SJSA1 (cell line): ENCODE data around the gene KEL. TPM values are rescaled to one million over a fixed set of nuclear protein-coding genes. Genes with fewer than 3 reads are reported as not detected.

ENCODE experiments used
- DNase-seq, 2 experiments: peaks; one replicate each; pipeline ENCODE4 v3.0.0-alpha.2; 2015 to 2020; ENCODE audit warnings: low spot score in 2 of 2, low read depth in 1 of 2
- H3K27ac ChIP-seq: fragments of 250-450 bp; sonication (Bioruptor Pico); 2 replicates; pipeline ENCODE4 v1.5.1; 2020; ENCODE audit warnings: mild to moderate bottlenecking, moderate library complexity
- H3K27me3 ChIP-seq: fragments of 250-450 bp; sonication (Bioruptor Pico); replicated peaks from 2 replicates; pipeline ENCODE4 v1.5.1; 2020; ENCODE audit warnings: mild to moderate bottlenecking, moderate library complexity
- H3K36me3 ChIP-seq: fragments of 250-450 bp; sonication (Bioruptor Pico); 2 replicates; pipeline ENCODE4 v1.5.1; 2020; ENCODE audit warnings: mild to moderate bottlenecking
- H3K4me1 ChIP-seq: fragments of 250-450 bp; sonication (Bioruptor Pico); replicated peaks from 2 replicates; pipeline ENCODE4 v1.6.1; 2021; ENCODE audit warnings: mild to moderate bottlenecking
- H3K4me3 ChIP-seq: fragments of 250-450 bp; sonication (Bioruptor Pico); 2 replicates; pipeline ENCODE4 v1.5.1; 2020; ENCODE audit warnings: mild to moderate bottlenecking
- H3K9me3 ChIP-seq: fragments of 250-450 bp; sonication (Bioruptor Pico); replicated peaks from 2 replicates; pipeline ENCODE4 v1.5.1; 2020; ENCODE audit warnings: mild to moderate bottlenecking
- total RNA-seq: library from RNA; depleted of rRNA; stranded (reverse); fragments of >200 nt; shearing (Covaris generic); gene quantifications from 2 replicates; pipeline ENCODE4 v1.2.3, GENCODE V29; 2014

Gene KEL
- total RNA-seq, 1 experiment from 2014 or later: 5.1 TPM

DNA sequence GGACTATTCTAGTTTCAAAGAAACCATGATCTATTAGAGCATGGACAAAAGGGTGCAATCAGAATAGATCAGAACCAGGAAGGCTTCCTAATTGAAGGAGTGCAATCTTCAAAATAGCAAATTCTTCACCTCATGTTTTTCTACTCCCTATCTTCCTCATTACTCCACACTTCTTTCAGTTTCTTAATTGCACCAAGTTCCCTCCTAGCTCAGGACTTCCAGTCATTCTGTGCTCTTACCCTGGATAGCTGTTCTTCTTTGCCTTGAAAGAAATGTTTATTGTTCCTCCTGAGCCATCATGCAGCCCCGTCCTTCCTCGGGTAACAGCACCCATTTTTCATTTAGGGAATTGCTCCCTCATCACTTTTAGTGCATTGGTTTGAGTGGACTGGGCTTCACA, 51.7 kb downstream of the KEL start:
- no peak overlapping the region for H3K27ac ChIP-seq
- H3K9me3 ChIP-seq: no peaks in the 10 kb centered on the region
- no peaks in the 10 kb centered on the region for H3K36me3 ChIP-seq
- H3K4me1 ChIP-seq: no peaks in the 10 kb centered on the region
- H3K27me3 ChIP-seq: no peaks in the 10 kb centered on the region
- no peak overlapping the region for H3K4me3 ChIP-seq
- DNase-seq: no peak

DNA sequence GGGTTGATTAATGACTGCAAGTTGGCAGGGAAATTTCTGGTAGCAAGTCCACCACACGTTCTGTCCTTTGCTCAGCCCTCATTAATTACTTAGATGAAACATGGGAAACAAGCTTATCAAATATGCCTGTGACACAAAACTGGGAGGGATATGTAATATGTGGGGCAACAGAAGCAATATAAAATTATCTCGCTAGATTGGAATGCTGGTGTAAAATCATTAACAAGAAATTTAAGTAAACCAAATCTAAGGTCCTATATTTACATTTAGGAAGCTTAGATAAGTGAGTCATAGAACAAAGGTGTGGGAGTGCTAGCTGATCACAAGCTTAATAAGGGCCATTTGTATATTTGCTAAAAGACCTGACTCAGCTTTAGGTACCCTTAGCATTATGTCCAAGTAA, 52.1 kb downstream of the KEL start:
- no peaks in the 10 kb centered on the region for H3K9me3 ChIP-seq
- no peaks in the 10 kb centered on the region for H3K36me3 ChIP-seq
- H3K4me1 ChIP-seq: no peaks in the 10 kb centered on the region
- no peak overlapping the region for H3K4me3 ChIP-seq
- H3K27me3 ChIP-seq: no peaks in the 10 kb centered on the region
- no peak for DNase-seq
- no peak overlapping the region for H3K27ac ChIP-seq

DNA sequence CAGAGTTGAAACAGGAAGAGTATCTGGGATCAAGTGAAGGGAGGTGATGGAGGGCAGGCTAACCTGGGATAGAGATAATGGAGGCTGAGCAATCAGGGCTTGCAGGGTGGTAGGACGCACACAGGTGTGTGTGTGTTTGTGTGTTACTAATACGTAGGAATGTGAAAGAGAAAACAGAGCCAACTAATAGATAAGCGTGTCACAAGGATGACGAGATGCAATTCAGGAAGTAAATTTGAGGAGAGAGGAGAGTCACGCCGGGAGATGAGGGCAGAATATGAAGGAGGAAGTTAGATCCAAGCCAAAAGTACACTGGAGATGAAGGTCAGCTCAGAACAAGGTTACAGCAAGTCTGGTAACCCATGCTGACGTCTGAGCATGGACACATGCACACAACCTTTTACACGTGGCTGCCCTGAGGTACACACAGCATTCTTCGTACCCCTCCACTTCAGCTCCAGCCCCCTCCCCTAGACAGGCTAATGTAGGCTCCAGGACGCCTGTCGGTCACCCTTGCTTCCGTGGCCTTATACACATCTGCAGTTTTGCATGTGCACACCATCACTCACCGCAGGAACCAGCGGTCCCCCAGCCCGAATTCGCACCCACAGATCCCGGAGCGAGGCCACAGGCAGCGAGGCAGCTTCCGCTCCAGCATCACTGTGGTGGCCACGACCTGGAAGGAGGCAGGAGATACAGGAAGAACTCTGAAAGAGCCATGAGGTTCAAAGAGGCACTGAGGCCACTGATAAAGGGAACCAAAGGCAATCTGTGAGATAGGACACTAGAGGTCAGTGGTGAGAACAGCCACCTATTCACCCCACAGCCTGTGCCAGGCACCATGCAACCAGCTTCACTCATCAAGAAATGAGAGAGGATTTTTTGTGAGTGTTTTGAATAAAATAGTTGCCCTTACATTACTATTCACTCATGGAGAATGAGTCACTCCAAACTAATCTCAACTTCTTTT, 53.0 kb downstream of the KEL start:
- Histone ChIP-seq H3K9me3 (no peaks in the 10 kb centered on the region), H3K4me1 (no peaks in the 10 kb centered on the region), H3K4me3 (no peak overlapping the region), H3K27ac (no peak overlapping the region), H3K36me3 (no peaks in the 10 kb centered on the region), H3K27me3 (no peaks in the 10 kb centered on the region)
- DNase-seq: peak in 1 of 2 experiments; percentile 11

DNA sequence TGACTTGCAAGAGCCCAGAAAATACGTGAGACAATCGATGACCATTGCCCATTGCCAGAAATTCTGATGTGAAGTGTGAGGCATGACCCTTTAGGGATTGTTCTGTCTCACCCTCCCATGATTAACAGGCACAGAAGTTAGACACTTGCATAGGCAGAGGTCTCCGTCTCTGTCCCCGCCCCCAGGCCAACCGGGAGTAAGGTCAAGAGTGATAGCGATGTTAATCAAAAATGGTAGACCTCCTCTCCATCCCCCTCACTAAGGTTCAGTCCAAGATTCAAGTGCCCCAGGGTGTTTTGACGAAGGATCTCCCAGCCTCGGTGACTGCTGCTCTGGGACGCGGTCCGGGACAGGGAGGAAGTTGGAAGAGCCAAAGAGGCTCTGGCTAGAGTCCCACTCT, 53.9 kb downstream of the KEL start:
- Histone ChIP-seq H3K36me3 (no peaks in the 10 kb centered on the region), H3K4me3 (no peak overlapping the region), H3K27me3 (no peaks in the 10 kb centered on the region), H3K27ac (no peak overlapping the region), H3K9me3 (no peaks in the 10 kb centered on the region), H3K4me1 (no peaks in the 10 kb centered on the region)
- DNase-seq: no peak

DNA sequence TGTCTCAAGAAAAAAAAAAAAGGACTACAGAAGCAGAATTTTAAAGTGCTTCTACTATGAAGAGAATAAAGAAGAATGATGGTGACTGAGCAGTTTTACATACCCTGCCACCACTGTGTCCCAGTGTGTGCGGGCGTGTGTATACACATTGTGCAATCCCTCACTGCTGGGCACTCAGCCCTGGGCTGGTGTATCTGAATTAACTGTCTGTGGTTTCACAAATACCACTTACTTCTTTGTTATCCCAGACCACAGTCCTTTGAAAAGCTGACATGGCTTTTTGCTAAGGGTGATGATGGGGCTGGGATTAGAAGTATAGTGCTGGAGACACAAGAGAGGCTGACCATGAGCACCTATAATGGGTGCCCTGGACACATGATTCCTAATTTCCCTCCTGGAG, 55.5 kb downstream of the KEL start:
- no peaks in the 10 kb centered on the region for H3K27me3 ChIP-seq
- no peaks in the 10 kb centered on the region for H3K9me3 ChIP-seq
- no peaks in the 10 kb centered on the region for H3K36me3 ChIP-seq
- H3K27ac ChIP-seq: no peak overlapping the region
- H3K4me3 ChIP-seq: no peak overlapping the region
- no peaks in the 10 kb centered on the region for H3K4me1 ChIP-seq
- DNase-seq: no peak

DNA sequence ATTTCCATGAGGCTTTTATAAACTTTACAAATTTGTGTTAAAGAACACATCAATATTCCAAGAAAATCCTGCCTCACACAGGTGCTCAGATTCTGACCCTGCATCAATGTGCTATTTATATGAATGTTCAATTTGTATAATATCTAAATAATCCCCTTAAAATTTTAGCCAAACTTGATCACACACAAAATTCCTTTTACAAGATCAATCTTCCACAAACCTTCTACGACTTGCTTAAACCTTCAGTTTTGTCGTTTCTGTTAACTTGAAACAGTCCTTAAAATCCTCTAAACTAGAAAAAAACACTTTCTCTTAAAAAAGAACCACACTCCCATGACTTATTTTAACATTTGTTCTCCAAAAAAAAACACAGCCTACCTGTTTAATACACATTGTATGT, 56.4 kb downstream of the KEL start:
- H3K4me3 ChIP-seq: no peak overlapping the region
- no peak overlapping the region for H3K27ac ChIP-seq
- H3K36me3 ChIP-seq: no peaks in the 10 kb centered on the region
- H3K4me1 ChIP-seq: no peaks in the 10 kb centered on the region
- H3K27me3 ChIP-seq: no peaks in the 10 kb centered on the region
- no peaks in the 10 kb centered on the region for H3K9me3 ChIP-seq
- no peak for DNase-seq

DNA sequence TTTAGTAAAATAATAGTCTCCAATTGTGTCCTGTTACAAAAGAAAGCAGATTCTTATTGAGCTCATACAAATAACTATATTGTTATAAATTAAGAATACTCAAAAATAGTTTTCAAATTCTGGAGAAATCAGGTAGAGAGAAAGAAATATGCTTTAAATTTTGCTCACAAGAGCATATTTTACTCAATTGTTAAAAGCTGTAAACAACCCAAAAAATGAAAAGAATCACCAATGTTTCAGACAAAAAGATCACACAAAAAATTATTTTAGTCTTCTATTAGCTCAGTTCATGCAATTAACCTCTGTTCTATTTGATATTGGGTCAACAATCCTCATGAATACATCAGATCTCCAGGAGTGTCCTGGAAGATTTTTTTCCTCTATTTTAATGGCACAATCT, 58.0 kb downstream of the KEL start:
- H3K4me3 ChIP-seq: no peak overlapping the region

DNA sequence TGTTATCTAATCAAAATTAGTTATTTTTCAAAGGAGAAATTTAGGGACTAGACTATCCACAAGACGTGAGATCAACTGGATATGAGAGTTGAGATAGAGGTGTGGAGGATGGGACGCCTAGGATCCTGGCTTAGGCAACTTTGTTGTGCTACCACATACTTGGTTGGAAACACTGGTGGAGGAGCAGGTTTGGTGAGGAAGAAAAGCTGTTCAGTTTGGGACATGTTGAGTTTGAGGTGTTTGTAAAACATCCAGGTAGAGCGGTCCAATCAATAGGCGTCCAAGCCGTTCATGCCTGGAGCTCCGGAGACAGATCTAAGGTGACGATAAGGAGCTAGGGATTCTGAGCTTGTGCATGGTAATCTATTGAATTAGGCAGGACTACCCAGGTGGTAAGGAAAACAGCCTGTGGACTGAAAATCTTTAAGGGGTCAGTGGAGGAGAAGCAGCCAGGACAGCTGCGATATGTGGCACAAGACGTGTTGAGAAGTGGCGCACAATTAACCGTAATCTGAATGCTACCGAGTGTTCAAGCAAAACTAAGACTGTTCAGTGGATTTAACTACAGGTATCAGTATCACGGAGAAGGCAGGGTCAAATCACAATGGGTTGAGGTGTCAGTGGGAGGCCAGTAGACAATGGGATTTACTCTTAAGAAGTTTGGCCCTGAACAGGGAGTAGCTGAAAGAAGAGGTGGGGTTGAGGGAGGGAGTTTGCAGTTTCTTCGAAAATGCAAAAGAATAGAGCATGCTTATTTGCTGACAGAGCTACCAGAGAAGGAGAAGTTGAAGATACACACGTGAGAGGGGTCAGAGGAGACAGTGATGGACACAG, 60.5 kb downstream of the KEL start:
- no peaks in the 10 kb centered on the region for H3K27me3 ChIP-seq
- DNase-seq: no peak
- no peaks in the 10 kb centered on the region for H3K9me3 ChIP-seq
- H3K36me3 ChIP-seq: no peaks in the 10 kb centered on the region
- no peak overlapping the region for H3K4me3 ChIP-seq
- no peak overlapping the region for H3K27ac ChIP-seq
- H3K4me1 ChIP-seq: no peaks in the 10 kb centered on the region

More for the DNA sequence above, 58.0 kb downstream of the KEL start:
- DNase-seq: no peak
- H3K4me1 ChIP-seq: no peaks in the 10 kb centered on the region
- H3K27me3 ChIP-seq: no peaks in the 10 kb centered on the region
- no peaks in the 10 kb centered on the region for H3K9me3 ChIP-seq
- H3K36me3 ChIP-seq: no peaks in the 10 kb centered on the region
- H3K27ac ChIP-seq: no peak overlapping the region

DNA sequence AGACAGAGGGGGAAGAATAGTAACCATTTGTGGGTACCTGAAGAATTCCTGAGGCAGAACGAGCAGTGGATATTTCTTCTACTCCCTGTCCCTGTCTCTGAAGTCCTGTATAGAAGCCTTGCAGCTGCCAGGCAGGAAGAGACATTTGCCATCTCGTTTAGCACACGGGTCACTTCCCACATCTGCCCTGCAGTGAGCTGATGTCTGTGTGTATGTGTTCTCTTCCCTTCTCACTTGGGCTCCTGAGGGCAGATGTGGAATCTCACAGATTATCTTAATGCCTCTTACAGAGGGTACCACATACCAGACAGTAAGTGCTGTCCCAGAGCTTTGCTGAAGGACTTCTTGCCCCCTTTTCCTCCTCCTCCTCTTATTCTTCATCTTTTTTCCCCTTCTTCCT, 62.5 kb downstream of the KEL start:
- DNase-seq: no peak
- Histone ChIP-seq H3K4me1 (no peaks in the 10 kb centered on the region), H3K9me3 (no peaks in the 10 kb centered on the region), H3K36me3 (no peaks in the 10 kb centered on the region), H3K27ac (no peak overlapping the region), H3K27me3 (peaks cover 8% of the 10 kb centered on the region; the same call in 1 of the 2 replicates), H3K4me3 (no peak overlapping the region)

DNA sequence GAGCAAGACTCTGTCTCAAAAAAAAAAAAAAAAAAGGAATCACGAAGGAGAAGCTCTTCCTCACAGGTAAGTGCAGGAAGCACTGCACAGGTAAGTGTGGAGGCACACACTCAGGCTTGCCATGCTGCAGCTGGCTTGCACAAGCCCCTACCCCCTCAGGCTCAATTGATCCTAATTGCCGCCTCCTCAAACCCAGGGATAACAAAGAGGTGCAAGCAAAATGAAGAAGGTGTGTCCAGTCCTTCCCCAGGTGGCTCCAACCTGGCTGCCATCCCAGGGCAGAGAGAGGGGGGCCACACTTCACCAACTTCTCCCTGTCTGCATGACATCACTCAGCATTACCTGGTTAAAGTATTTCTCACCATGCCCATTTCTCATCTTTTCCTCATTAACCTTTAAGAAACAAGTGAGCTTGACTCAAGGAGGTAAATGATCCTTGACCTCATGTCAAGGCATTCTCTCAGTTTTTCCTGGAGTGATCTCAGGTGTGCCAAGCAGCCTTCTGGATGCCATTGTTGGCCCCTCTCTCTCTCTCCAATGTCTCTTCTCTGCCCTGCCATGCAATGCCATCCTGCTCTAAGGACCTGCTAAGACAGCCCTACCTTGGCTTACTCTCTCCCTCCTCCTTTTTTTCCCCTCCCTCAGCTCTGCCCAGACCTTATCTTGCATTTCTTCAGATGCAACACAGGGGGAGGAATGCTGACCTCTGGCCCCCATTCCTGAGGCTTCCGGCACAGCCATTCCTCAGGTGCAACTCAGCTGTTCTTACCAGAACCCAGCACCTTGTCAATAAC, 63.6 kb downstream of the KEL start:
- no peaks in the 10 kb centered on the region for H3K36me3 ChIP-seq
- H3K4me1 ChIP-seq: no peaks in the 10 kb centered on the region
- no peaks in the 10 kb centered on the region for H3K9me3 ChIP-seq
- H3K4me3 ChIP-seq: no peak overlapping the region
- peaks cover 8% of the 10 kb centered on the region; the same call in 1 of the 2 replicates for H3K27me3 ChIP-seq
- no peak for DNase-seq
- H3K27ac ChIP-seq: no peak overlapping the region

DNA sequence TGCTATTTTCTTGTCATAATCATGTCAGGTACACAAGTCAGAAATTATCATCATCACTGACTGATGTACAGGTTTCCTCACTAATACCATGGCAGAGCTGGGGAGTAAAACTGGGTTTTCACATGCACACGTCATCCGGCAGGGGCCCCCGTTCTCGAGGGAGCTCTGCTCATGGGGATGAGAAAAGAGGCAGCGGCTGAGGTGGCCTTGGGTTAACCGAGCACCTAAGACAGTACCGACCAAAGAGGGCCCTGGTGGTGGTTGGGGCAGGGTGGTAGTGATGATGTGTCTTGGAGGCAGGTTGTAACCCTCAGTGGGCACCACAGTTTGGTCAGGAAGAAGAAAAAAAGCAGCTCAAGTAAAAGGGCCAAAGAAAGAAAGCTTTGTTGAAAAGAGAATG, 64.5 kb downstream of the KEL start:
- Histone ChIP-seq H3K9me3 (no peaks in the 10 kb centered on the region), H3K27me3 (peaks cover 8% of the 10 kb centered on the region; the same call in 1 of the 2 replicates), H3K4me1 (no peaks in the 10 kb centered on the region), H3K27ac (no peak overlapping the region), H3K36me3 (no peaks in the 10 kb centered on the region), H3K4me3 (no peak overlapping the region)
- no peak for DNase-seq

DNA sequence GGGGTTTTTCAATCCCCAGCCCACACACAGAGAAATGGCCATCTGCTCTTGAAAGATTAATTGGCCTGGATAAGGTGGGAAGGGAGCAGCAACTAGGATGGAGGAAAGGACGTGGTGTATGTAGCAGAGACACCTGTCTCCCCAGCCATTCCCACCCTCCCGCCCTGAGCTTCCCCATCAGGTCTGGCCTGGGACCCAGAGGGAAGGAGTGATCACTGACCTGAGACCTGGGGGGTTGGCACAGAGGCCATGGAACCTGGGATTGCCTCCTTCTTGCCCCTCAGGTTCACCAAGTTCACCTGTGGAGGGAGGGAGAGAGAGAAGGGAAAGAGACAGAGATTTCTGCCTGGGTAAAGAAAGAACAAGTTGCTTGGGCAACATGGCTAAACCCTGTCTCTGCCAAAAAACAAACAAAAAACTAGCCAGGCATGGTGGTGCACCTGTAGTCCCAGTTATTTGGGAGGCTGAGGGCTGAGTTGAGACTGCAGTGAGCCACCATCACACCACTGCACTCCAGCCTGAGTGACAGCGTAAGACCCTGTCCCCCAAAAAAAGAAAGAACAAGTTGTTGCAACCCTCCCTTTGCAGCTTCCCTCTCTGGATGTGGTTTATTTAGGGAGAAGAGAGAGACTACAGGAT, 65.3 kb downstream of the KEL start:
- H3K36me3 ChIP-seq: no peaks in the 10 kb centered on the region
- no peaks in the 10 kb centered on the region for H3K9me3 ChIP-seq
- peaks cover 8% of the 10 kb centered on the region; the same call in 1 of the 2 replicates for H3K27me3 ChIP-seq
- H3K4me1 ChIP-seq: no peaks in the 10 kb centered on the region
- no peak overlapping the region for H3K27ac ChIP-seq
- DNase-seq: no peak
- no peak overlapping the region for H3K4me3 ChIP-seq

DNA sequence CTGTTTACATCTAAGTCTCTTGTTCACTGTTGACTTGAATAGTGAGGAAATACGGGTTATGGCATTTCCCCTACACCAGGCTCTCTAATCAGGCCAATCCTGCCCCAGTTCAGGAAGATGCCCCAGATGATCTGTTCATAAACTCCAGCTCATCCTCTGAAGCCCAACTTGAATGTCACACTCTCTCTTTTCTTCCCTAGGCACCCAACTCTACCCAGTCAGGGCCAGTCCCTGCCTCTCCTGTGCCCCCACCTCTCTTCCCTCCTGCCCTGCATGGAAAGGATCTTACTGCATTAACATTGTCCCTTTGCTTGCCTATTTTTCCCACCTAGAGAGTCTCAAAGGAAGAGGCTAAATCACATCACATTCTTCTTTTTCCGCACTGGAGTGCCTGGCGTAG, 66.0 kb downstream of the KEL start:
- H3K27me3 ChIP-seq: peaks cover 8% of the 10 kb centered on the region; the same call in 1 of the 2 replicates
- no peaks in the 10 kb centered on the region for H3K4me1 ChIP-seq
- H3K27ac ChIP-seq: no peak overlapping the region
- no peak overlapping the region for H3K4me3 ChIP-seq
- DNase-seq: no peak
- H3K9me3 ChIP-seq: no peaks in the 10 kb centered on the region
- H3K36me3 ChIP-seq: no peaks in the 10 kb centered on the region
